Natural killer cell (primary cell): ENCODE data around the gene CMSS1. TPM values are rescaled to one million over a fixed set of nuclear protein-coding genes. Genes with fewer than 3 reads are reported as not detected.

Experiments
- ATAC-seq, 3 donors: fragments of 150-1000 bp in 2 of 3; fragments of 200-7000 bp in 1 of 3; cut with Tn5 transposase; 1 replicate in 1 of 3; 2 replicates in 2 of 3; pipeline ENCODE4 v1.10.0; 2021; ENCODE audit warnings: mild to moderate bottlenecking in 2 of 3, moderate library complexity in 2 of 3
- DNase-seq, 2 donors: peaks; one replicate each; pipeline versions ENCODE4 v3.0.0 to v3.0.0-alpha.2; 2013 to 2021; ENCODE audit warnings: mixed read lengths in 1 of 2
- H3K27ac ChIP-seq: one replicate; pipeline ENCODE4 v1.5.1; 2013; ENCODE audit warnings: mild to moderate bottlenecking, low read length
- H3K27me3 ChIP-seq: one replicate; pipeline ENCODE4 v1.6.1; 2013; ENCODE audit warnings: low read length; ENCODE audit not compliant: control insufficient read depth, insufficient read depth
- H3K36me3 ChIP-seq: one replicate; pipeline ENCODE4 v1.6.1; 2013; ENCODE audit warnings: low read length; ENCODE audit not compliant: control insufficient read depth, insufficient read depth
- H3K4me1 ChIP-seq: one replicate; pipeline ENCODE4 v1.6.1; 2013; ENCODE audit warnings: low read length; ENCODE audit not compliant: control insufficient read depth, insufficient read depth
- H3K4me3 ChIP-seq: one replicate; pipeline ENCODE4 v1.5.1; 2013; ENCODE audit warnings: low read length
- H3K9me3 ChIP-seq: one replicate; pipeline ENCODE4 v1.6.1; 2013; ENCODE audit warnings: low read length; ENCODE audit not compliant: control insufficient read depth, insufficient read depth
- H3K27ac Mint-ChIP-seq, 2 donors: one replicate each; pipeline ENCODE4 v1.8.0; 2022; ENCODE audit warnings: mild to moderate bottlenecking in 2 of 2, mixed read lengths in 2 of 2, moderate library complexity in 1 of 2
- H3K27me3 Mint-ChIP-seq, 2 donors: one replicate each; pipeline ENCODE4 v1.8.0; 2022; ENCODE audit warnings: low read depth in 2 of 2, mixed read lengths in 2 of 2
- H3K36me3 Mint-ChIP-seq: one replicate; pipeline ENCODE4 v1.8.0; 2022; ENCODE audit warnings: mixed read lengths
- H3K4me1 Mint-ChIP-seq, 2 donors: one replicate each; pipeline ENCODE4 v1.8.0; 2022; ENCODE audit warnings: mixed read lengths in 2 of 2
- H3K4me3 Mint-ChIP-seq: one replicate; pipeline ENCODE4 v1.8.0; 2022; ENCODE audit warnings: mild to moderate bottlenecking, moderate library complexity, mixed read lengths
- H3K9me3 Mint-ChIP-seq, 2 donors: one replicate each; pipeline ENCODE4 v1.8.0; 2022; ENCODE audit warnings: mixed read lengths in 2 of 2
- WGBS: methylation state at CpG from one replicate; pipeline ENCODE4 v1.1.7; 2013; ENCODE audit warnings: missing lambda C conversion rate; ENCODE audit not compliant: insufficient coverage; 5-methylcytosine and 5-hydroxymethylcytosine counted together
- intact Hi-C: fragments of 100-400 bp; cut with micrococcal nuclease; formaldehyde crosslinking; loops from one replicate; pipeline ENCODE4 v1.14.2; 2022
- total RNA-seq, 4 donors: library from RNA; stranded (reverse); fragments of 120-200 nt in 1 of 4; gene quantifications; one replicate each; pipeline versions ENCODE4 v1.2.3 to v1.2.4, GENCODE V29; 2013 to 2022
- TF ChIP-seq, protein P1 (sequence below): fragments of 200-600 bp; IDR thresholded peaks from one replicate; pipeline ENCODE4 v1.8.0; 2022; ENCODE audit warnings: antibody characterized with exemption

CMSS1 gene
- total RNA-seq, 3 donors from 2014 or later (not counting 1 experiment from before 2014, with no cell fraction given) = 7.8 to 12.7 (median 9.2) TPM

DNA sequence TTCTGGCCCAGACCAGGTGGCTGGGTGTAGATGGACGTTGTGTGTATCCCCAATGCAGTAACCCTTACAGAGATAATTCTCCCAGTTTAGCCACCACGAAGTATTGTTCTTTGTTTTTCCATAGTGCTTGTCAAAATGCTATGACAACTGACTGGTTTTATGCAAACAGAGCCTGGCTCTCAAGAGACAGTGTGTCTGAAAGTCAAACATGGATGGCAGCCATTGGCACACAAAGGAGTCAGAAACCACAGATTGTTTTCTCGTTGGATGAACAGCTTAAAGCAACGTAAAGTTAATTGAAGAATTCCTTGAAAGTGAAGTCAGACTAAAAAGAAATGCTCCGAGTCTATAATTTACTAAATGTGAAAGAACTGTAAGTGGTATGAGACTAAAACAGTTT lies 205.5 kb downstream of the CMSS1 start:
- Histone ChIP-seq H3K4me3 (no peak overlapping the region), H3K9me3 (no peaks in the 10 kb centered on the region), H3K27me3 (no peaks in the 10 kb centered on the region), H3K36me3 (no peaks in the 10 kb centered on the region), H3K27ac (no peak overlapping the region), H3K4me1 (no peaks in the 10 kb centered on the region)
- H3K27me3 Mint-ChIP-seq = no peaks in the 10 kb centered on the region
- H3K36me3 Mint-ChIP-seq = no peaks in the 10 kb centered on the region
- ATAC-seq (no peak), DNase-seq (no peak)
- TF ChIP-seq, protein P1, sequence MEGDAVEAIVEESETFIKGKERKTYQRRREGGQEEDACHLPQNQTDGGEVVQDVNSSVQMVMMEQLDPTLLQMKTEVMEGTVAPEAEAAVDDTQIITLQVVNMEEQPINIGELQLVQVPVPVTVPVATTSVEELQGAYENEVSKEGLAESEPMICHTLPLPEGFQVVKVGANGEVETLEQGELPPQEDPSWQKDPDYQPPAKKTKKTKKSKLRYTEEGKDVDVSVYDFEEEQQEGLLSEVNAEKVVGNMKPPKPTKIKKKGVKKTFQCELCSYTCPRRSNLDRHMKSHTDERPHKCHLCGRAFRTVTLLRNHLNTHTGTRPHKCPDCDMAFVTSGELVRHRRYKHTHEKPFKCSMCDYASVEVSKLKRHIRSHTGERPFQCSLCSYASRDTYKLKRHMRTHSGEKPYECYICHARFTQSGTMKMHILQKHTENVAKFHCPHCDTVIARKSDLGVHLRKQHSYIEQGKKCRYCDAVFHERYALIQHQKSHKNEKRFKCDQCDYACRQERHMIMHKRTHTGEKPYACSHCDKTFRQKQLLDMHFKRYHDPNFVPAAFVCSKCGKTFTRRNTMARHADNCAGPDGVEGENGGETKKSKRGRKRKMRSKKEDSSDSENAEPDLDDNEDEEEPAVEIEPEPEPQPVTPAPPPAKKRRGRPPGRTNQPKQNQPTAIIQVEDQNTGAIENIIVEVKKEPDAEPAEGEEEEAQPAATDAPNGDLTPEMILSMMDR = no peak
- H3K9me3 Mint-ChIP-seq = no peaks in the 10 kb centered on the region
- peaks cover 0 to 6% of the 10 kb centered on the region in 2 donors for H3K4me1 Mint-ChIP-seq
- WGBS = 83% methylated on average over 5 of the region's 5 CpGs
- no peak overlapping the region for H3K4me3 Mint-ChIP-seq
- no peak overlapping the region for H3K27ac Mint-ChIP-seq
- intact Hi-C loops = no loop called here

DNA sequence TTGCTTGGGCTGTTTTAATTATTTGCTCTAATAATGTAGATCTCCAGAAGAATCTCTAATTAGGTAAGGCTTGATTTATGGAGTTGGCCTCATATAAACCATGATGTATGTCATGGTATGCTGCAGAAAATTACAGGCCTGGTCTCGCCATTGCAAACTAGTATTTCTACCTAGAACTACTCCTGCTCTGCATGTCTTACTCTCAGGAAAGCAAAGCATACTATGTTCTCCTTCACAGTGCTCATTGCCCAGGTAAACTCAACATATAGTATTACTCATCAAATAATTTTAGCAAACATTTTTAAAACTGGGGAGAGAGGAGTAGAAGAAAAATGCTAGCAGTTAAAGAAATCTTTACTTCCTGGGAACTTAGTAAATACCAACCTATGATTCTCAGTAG lies 205.9 kb downstream of the CMSS1 start:
- 100% methylated on average over 1 of the region's 1 CpG for WGBS

DNA sequence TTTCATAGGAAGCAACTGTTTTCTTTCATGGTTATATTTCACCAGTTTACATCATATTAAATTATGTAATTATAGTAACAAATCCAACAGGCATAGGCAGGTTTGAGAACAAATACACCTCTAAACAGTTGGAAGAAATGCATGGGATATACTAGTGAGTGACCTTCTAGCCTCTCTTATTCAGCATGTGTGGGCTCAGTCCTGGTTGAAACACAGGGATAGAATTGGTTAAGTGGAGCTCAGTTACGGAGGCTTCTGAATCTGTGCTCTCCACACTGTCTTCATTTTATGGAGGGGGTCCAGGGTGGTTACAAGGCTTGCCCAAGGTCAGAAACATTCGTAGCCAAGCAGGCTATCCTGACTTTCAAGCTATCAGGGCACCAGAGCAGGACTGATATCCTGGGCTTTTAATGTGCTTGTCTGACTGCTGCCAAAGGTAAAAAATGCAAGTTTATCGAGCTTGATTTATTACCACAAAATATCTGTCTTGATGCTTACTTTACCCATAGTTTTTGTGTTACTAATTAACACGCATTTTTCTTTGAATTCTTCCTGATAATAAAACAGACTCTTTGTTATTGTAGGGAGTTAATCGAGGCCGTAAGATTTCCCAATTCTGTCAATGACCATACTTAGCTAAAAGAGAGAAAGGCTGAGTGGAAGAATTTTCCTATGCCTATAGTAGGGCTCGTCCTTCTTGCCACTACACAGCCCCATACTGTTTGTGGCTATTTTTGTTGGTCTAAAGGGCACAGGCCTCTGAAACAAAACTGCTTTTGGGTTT lies 207.1 kb downstream of the CMSS1 start:
- TF ChIP-seq, protein P1 = no peak
- Histone ChIP-seq H3K9me3 (no peaks in the 10 kb centered on the region), H3K4me1 (no peaks in the 10 kb centered on the region), H3K27ac (no peak overlapping the region), H3K36me3 (no peaks in the 10 kb centered on the region), H3K27me3 (no peaks in the 10 kb centered on the region), H3K4me3 (no peak overlapping the region)
- Mint-ChIP-seq H3K27me3 (no peaks in the 10 kb centered on the region), H3K4me1 (no peaks in the 10 kb centered on the region), H3K27ac (no peak overlapping the region), H3K9me3 (no peaks in the 10 kb centered on the region), H3K36me3 (no peaks in the 10 kb centered on the region), H3K4me3 (no peak overlapping the region)
- DNase-seq (no peak), ATAC-seq (no peak)
- 92% methylated on average over 6 of the region's 7 CpGs for WGBS
- intact Hi-C loops = no loop called here

More for the DNA sequence above, 205.9 kb downstream of the CMSS1 start:
- Mint-ChIP-seq H3K27me3 (no peaks in the 10 kb centered on the region), H3K27ac (no peak overlapping the region), H3K4me1 (peaks cover 0 to 2% of the 10 kb centered on the region in 2 donors), H3K4me3 (no peak overlapping the region), H3K9me3 (no peaks in the 10 kb centered on the region), H3K36me3 (no peaks in the 10 kb centered on the region)
- intact Hi-C loops = no loop called here
- H3K4me1 ChIP-seq = no peaks in the 10 kb centered on the region
- TF ChIP-seq, protein P1 = no peak
- no peak for ATAC-seq
- H3K27me3 ChIP-seq = no peaks in the 10 kb centered on the region
- H3K27ac ChIP-seq = no peak overlapping the region
- H3K9me3 ChIP-seq = no peaks in the 10 kb centered on the region
- no peaks in the 10 kb centered on the region for H3K36me3 ChIP-seq
- H3K4me3 ChIP-seq = no peak overlapping the region
- DNase-seq = no peak

DNA sequence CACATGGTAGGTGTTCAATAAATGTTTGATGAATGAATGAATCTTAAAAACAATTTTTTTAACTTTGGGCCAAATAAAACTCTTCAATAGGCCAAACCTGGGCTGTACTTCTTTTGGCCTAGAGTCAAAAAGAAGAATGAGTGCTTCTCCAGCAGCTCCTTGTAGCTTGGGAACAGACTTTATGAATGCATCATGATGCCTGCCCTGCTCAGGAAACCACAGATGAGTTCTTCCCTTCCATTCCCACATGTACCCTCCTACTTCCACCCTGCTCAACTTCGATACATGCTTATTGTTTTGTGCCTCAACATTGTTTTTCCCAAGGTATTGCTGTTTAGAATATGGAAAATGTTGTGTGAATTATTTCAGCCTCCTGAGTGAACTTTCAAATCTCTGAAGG lies 209.7 kb downstream of the CMSS1 start:
- no peak overlapping the region for H3K27ac ChIP-seq
- H3K4me3 ChIP-seq = no peak overlapping the region
- no peak overlapping the region for H3K27ac Mint-ChIP-seq
- H3K9me3 ChIP-seq = no peaks in the 10 kb centered on the region
- no peaks in the 10 kb centered on the region for H3K27me3 Mint-ChIP-seq
- TF ChIP-seq, protein P1 = no peak
- H3K9me3 Mint-ChIP-seq = no peaks in the 10 kb centered on the region
- H3K4me1 Mint-ChIP-seq = no peaks in the 10 kb centered on the region
- H3K4me1 ChIP-seq = no peaks in the 10 kb centered on the region
- DNase-seq (no peak), ATAC-seq (no peak)
- no peaks in the 10 kb centered on the region for H3K27me3 ChIP-seq
- WGBS = 57% methylated on average over 1 of the region's 1 CpG
- intact Hi-C loops = no loop called here
- H3K4me3 Mint-ChIP-seq = no peak overlapping the region
- no peaks in the 10 kb centered on the region for H3K36me3 Mint-ChIP-seq
- no peaks in the 10 kb centered on the region for H3K36me3 ChIP-seq
